Spinal cord (tissue), 10 donors: ENCODE measurements around the gene FKRP. TPM values are rescaled to one million over a fixed set of nuclear protein-coding genes. Genes with fewer than 3 reads are reported as not detected.

ENCODE experiments used
- DNase-seq, 6 donors: peaks; one replicate each; pipeline versions ENCODE4 v3.0.0 to v3.0.0-alpha.2; 2013 to 2015; ENCODE audit warnings: low spot score in 6 of 6, low read depth in 4 of 6
- H3K27ac ChIP-seq: one replicate; pipeline ENCODE4 v1.5.1; 2013; ENCODE audit warnings: low read depth, low read length, control low read depth
- H3K27me3 ChIP-seq: one replicate; pipeline ENCODE4 v1.6.1; 2013; ENCODE audit warnings: low read length; ENCODE audit not compliant: control insufficient read depth, insufficient read depth
- H3K36me3 ChIP-seq: one replicate; pipeline ENCODE4 v1.6.1; 2013; ENCODE audit warnings: low read length; ENCODE audit not compliant: control insufficient read depth, insufficient read depth
- H3K4me1 ChIP-seq: one replicate; pipeline ENCODE4 v1.6.1; 2013; ENCODE audit warnings: low read length; ENCODE audit not compliant: control insufficient read depth, insufficient read depth
- H3K4me3 ChIP-seq: one replicate; pipeline ENCODE4 v1.5.1; 2013; ENCODE audit warnings: low read depth, low read length, control low read depth
- H3K9me3 ChIP-seq: one replicate; pipeline ENCODE4 v1.6.1; 2013; ENCODE audit warnings: low read length; ENCODE audit not compliant: control insufficient read depth, insufficient read depth
- WGBS: methylation state at CpG from one replicate; pipeline ENCODE4 v1.1.5; 2013; ENCODE audit warnings: missing lambda C conversion rate; ENCODE audit not compliant: insufficient coverage; 5-methylcytosine and 5-hydroxymethylcytosine counted together
- polyA plus RNA-seq, 2 donors: library from polyadenylated mRNA; unstranded; fragments of 120-200 nt; gene quantifications; one replicate each; pipeline ENCODE4 v1.2.1, GENCODE V29; 2013; ENCODE audit not compliant: insufficient read length in 2 of 2
- total RNA-seq, 2 donors: library from RNA; depleted of rRNA in 1 of 2; stranded (reverse); fragments of 120-200 nt in 1 of 2; fragments of >200 nt in 1 of 2; gene quantifications; one replicate each; pipeline versions ENCODE4 v1.2.3 to v1.2.4, GENCODE V29; 2013 to 2014
- donor health status: healthy.

Gene FKRP
- total and polyA plus RNA-seq, 4 donors, result 11.4 to 36.7 (median 20.6) TPM

DNA sequence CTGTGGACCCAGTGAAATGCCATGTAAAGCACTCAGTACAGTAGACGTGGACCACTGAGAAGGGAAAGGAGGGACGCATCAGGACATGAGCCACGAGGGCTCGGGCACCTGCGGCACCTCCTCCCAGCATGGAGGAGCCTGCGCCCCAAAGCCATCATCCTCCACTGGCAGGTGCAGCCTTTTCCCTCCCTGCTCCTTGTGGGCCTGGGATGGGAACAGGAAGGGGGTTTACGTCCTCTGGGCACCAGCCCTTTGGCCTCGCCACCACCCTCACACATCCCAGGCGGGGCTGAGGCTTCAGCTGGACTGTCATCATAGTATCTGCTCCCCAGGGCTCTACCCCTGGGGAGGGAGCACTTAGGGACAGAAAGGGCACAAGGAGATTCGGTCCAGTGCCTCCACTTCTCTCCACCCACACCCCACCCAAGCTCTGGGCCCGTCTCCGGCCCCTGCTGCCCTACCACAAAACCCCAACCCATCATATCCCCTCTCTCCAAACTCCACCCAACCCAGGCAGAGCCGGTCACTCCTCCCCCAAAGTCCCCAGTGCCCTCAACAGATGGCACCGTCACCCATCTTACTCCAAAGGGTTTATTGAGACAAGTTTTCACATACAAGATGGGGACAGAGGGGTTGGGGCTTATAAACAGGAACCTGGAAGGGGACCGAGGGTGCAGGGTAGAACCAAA lies 26.8 kb upstream of the FKRP start:
- no peak overlapping the region for H3K27ac ChIP-seq

GRCh38 chr19:46719629-46720502 lies 26.0 kb upstream of the FKRP start:
- Histone ChIP-seq H3K27ac (no peak overlapping the region), H3K36me3 (peaks cover 71% of the 10 kb centered on the region), H3K4me3 (no peak overlapping the region), H3K27me3 (no peaks in the 10 kb centered on the region), H3K4me1 (peaks cover 43% of the 10 kb centered on the region), H3K9me3 (no peaks in the 10 kb centered on the region)
- DNase-seq, result no peak
- WGBS, result 76% methylated on average over 11 of the region's 25 CpGs

More for the DNA sequence above, 26.8 kb upstream of the FKRP start:
- H3K9me3 ChIP-seq, result no peaks in the 10 kb centered on the region
- 74% methylated on average over 8 of the region's 15 CpGs for WGBS
- peaks cover 63% of the 10 kb centered on the region for H3K36me3 ChIP-seq
- H3K4me1 ChIP-seq, result peaks cover 50% of the 10 kb centered on the region
- no peaks in the 10 kb centered on the region for H3K27me3 ChIP-seq
- DNase-seq, result no peak
- no peak overlapping the region for H3K4me3 ChIP-seq

GRCh38 chr19:46720503-46721239 lies 25.2 kb upstream of the FKRP start:
- Histone ChIP-seq H3K27me3 (no peaks in the 10 kb centered on the region), H3K36me3 (peaks cover 79% of the 10 kb centered on the region), H3K27ac (no peak overlapping the region), H3K9me3 (no peaks in the 10 kb centered on the region), H3K4me3 (no peak overlapping the region), H3K4me1 (peaks cover 38% of the 10 kb centered on the region)
- WGBS, result 95% methylated on average over 22 of the region's 22 CpGs
- no peak for DNase-seq

GRCh38 chr19:46721269-46722003 lies 24.4 kb upstream of the FKRP start:
- no peaks in the 10 kb centered on the region for H3K9me3 ChIP-seq
- H3K4me3 ChIP-seq, result no peak overlapping the region
- DNase-seq, result no peak
- H3K27me3 ChIP-seq, result no peaks in the 10 kb centered on the region
- WGBS, result 79% methylated on average over 16 of the region's 16 CpGs
- H3K27ac ChIP-seq, result no peak overlapping the region
- H3K36me3 ChIP-seq, result peaks cover 87% of the 10 kb centered on the region
- H3K4me1 ChIP-seq, result peaks cover 32% of the 10 kb centered on the region

- Histone ChIP-seq H3K27ac (no peak overlapping the region), H3K9me3 (no peaks in the 10 kb centered on the region), H3K4me1 (peaks cover 34% of the 10 kb centered on the region), H3K36me3 (peaks cover 92% of the 10 kb centered on the region), H3K4me3 (no peak overlapping the region), H3K27me3 (no peaks in the 10 kb centered on the region)
- no peak for DNase-seq
- WGBS, result 91% methylated on average over 14 of the region's 17 CpGs
Measured at GRCh38 chr19:46722004-46722380, 23.9 kb upstream of the FKRP start.

- Histone ChIP-seq H3K4me1 (peaks cover 34% of the 10 kb centered on the region), H3K27me3 (no peaks in the 10 kb centered on the region), H3K27ac (no peak overlapping the region)
Measured at GRCh38 chr19:46722421-46723022, 23.3 kb upstream of the FKRP start.

GRCh38 chr19:46723023-46723461 lies 22.8 kb upstream of the FKRP start:
- no peak overlapping the region for H3K27ac ChIP-seq
- no peak overlapping the region for H3K4me3 ChIP-seq
- H3K4me1 ChIP-seq, result peaks cover 34% of the 10 kb centered on the region
- 88% methylated on average over 16 of the region's 16 CpGs for WGBS
- H3K27me3 ChIP-seq, result no peaks in the 10 kb centered on the region
- no peaks in the 10 kb centered on the region for H3K9me3 ChIP-seq
- peaks cover 100% of the 10 kb centered on the region for H3K36me3 ChIP-seq
- no peak for DNase-seq

More at GRCh38 chr19:46722421-46723022, 23.3 kb upstream of the FKRP start:
- no peak for DNase-seq
- 90% methylated on average over 18 of the region's 25 CpGs for WGBS
- Histone ChIP-seq H3K4me3 (no peak overlapping the region), H3K36me3 (peaks cover 95% of the 10 kb centered on the region), H3K9me3 (no peaks in the 10 kb centered on the region)

- Histone ChIP-seq H3K9me3 (no peaks in the 10 kb centered on the region), H3K27me3 (no peaks in the 10 kb centered on the region), H3K4me1 (peaks cover 34% of the 10 kb centered on the region), H3K4me3 (no peak overlapping the region), H3K36me3 (peaks cover 100% of the 10 kb centered on the region), H3K27ac (no peak overlapping the region)
- no peak for DNase-seq
- WGBS, result 98% methylated on average over 6 of the region's 6 CpGs
Measured at GRCh38 chr19:46723471-46723870, 22.4 kb upstream of the FKRP start.

- Histone ChIP-seq H3K36me3 (peaks cover 100% of the 10 kb centered on the region), H3K4me3 (no peak overlapping the region), H3K9me3 (no peaks in the 10 kb centered on the region), H3K27me3 (no peaks in the 10 kb centered on the region), H3K27ac (no peak overlapping the region), H3K4me1 (peaks cover 37% of the 10 kb centered on the region)
- no peak for DNase-seq
- WGBS, result 82% methylated on average over 17 of the region's 20 CpGs
Measured at GRCh38 chr19:46724468-46724867, 21.4 kb upstream of the FKRP start.
